ENCODE results near the gene PSME3IP1. TPM values are rescaled to one million over a fixed set of nuclear protein-coding genes. Genes with fewer than 3 reads are reported as not detected.

Gene PSME3IP1
- total RNA-seq, 1 donor from 2014 or later, result 105 TPM

DNA sequence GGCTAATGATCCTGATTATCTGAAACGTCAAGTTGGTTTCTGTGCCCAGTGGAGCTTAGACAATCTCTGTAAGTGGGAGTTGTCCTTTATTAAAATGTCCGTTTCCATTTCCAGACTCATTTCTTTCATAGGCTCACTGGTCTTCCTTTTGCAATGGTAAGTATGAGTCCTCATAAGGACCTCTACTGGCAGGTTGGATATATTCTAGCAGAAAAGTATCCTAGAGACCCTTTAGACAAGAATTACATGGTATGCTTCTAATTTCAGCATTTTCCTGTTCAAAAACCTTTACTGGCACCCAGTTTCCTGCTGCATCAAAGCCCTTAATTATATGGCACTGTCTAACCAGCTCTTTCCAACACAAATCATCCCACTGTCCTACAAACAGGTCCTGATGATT is 31.1 kb upstream of the PSME3IP1 start:
- H3K36me3 Mint-ChIP-seq, result peaks cover 71% of the 10 kb centered on the region
- no peaks in the 10 kb centered on the region for H3K4me1 Mint-ChIP-seq
- no peak overlapping the region for H3K27ac Mint-ChIP-seq
- H3K4me3 Mint-ChIP-seq, result no peak overlapping the region
- TF ChIP-seq, protein P1, sequence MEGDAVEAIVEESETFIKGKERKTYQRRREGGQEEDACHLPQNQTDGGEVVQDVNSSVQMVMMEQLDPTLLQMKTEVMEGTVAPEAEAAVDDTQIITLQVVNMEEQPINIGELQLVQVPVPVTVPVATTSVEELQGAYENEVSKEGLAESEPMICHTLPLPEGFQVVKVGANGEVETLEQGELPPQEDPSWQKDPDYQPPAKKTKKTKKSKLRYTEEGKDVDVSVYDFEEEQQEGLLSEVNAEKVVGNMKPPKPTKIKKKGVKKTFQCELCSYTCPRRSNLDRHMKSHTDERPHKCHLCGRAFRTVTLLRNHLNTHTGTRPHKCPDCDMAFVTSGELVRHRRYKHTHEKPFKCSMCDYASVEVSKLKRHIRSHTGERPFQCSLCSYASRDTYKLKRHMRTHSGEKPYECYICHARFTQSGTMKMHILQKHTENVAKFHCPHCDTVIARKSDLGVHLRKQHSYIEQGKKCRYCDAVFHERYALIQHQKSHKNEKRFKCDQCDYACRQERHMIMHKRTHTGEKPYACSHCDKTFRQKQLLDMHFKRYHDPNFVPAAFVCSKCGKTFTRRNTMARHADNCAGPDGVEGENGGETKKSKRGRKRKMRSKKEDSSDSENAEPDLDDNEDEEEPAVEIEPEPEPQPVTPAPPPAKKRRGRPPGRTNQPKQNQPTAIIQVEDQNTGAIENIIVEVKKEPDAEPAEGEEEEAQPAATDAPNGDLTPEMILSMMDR (IDR thresholded peaks at IDR 0.05; ENCODE audit: unreplicated experiment), result no peak
- H3K9me3 Mint-ChIP-seq, result peaks cover 29% of the 10 kb centered on the region
- no peaks in the 10 kb centered on the region for H3K27me3 Mint-ChIP-seq (ENCODE audit: low read depth)
- no peak for DNase-seq (ENCODE audit: low spot score in 2 of 2, unreplicated experiment in 2 of 2)

DNA sequence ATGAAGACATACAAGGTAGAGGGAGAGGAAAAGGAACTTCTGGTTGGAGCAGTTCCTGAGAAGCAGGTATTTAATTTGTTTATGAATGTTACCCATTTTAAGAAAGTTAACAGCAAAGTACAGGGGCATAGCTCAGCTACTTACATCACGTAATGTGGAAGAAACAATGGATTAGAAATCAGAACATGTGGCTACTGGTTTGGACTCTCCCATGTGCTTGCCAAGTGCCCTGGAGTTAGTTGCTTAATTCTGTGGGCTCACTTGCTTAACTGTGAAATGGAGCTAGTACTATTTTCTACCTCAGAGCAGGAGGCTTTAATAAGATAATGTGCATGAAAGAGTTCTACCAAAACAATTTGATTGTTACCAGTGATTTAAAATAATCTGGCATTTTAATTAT is 27.6 kb upstream of the PSME3IP1 start:
- Mint-ChIP-seq H3K27me3 (ENCODE audit: low read depth) (no peaks in the 10 kb centered on the region), H3K4me1 (no peaks in the 10 kb centered on the region), H3K36me3 (peaks cover 59% of the 10 kb centered on the region), H3K9me3 (peaks cover 14% of the 10 kb centered on the region), H3K27ac (no peak overlapping the region), H3K4me3 (no peak overlapping the region)
- TF ChIP-seq, protein P1 (IDR thresholded peaks at IDR 0.05; ENCODE audit: unreplicated experiment), result no peak
- no peak for DNase-seq (ENCODE audit: low spot score in 2 of 2, unreplicated experiment in 2 of 2)

DNA sequence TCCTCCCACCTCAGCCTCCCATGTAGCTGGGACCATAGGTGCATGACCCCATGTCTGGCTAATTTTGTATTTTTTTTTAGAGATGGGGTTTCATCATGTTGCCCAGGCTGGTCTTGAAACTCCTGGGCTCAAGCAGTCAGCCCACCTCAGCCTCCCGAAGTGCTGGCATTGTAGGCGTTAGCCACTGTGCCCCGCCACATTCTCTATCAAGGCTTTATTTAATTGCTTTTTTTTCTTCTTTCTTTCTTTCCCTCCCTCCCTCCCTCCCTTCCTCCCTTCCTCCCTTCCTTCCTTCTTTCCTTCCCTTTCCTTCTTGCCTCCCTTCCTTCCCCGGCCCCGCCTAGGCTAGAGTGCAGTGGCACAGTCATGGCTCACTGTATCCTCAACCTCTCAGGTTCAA is 23.9 kb upstream of the PSME3IP1 start:
- no peaks in the 10 kb centered on the region for H3K27me3 Mint-ChIP-seq (ENCODE audit: low read depth)
- no peaks in the 10 kb centered on the region for H3K9me3 Mint-ChIP-seq
- TF ChIP-seq, protein P1 (IDR thresholded peaks at IDR 0.05; ENCODE audit: unreplicated experiment), result no peak
- H3K27ac Mint-ChIP-seq, result no peak overlapping the region
- H3K4me1 Mint-ChIP-seq, result no peaks in the 10 kb centered on the region
- no peak for DNase-seq (ENCODE audit: low spot score in 2 of 2, unreplicated experiment in 2 of 2)
- peaks cover 44% of the 10 kb centered on the region for H3K36me3 Mint-ChIP-seq
- no peak overlapping the region for H3K4me3 Mint-ChIP-seq

DNA sequence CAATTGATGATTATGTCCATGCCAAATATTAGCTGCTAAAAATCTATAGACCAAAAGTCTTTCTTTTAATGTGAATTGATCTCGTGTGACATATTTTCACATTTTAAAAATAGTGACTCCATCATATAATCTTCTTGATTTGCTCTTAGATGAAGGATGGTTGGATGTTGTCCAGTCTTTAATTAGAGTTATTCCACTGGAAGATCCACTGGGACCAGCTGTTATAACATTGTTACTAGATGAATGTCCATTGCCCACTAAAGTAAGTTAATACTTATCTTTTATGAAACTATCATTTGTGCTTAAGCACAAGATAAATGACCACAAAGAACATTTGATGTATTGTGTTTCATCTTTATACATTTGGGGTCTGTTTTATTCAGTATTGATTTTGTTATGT is 23.1 kb upstream of the PSME3IP1 start:
- H3K27me3 Mint-ChIP-seq (ENCODE audit: low read depth), result no peaks in the 10 kb centered on the region
- no peaks in the 10 kb centered on the region for H3K9me3 Mint-ChIP-seq
- DNase-seq (ENCODE audit: low spot score in 2 of 2, unreplicated experiment in 2 of 2), result no peak
- TF ChIP-seq, protein P1 (IDR thresholded peaks at IDR 0.05; ENCODE audit: unreplicated experiment), result no peak
- no peak overlapping the region for H3K27ac Mint-ChIP-seq
- H3K4me1 Mint-ChIP-seq, result no peaks in the 10 kb centered on the region
- no peak overlapping the region for H3K4me3 Mint-ChIP-seq
- H3K36me3 Mint-ChIP-seq, result peaks cover 38% of the 10 kb centered on the region

- Mint-ChIP-seq H3K4me3 (no peak overlapping the region), H3K27me3 (ENCODE audit: low read depth) (no peaks in the 10 kb centered on the region), H3K4me1 (no peaks in the 10 kb centered on the region), H3K9me3 (no peaks in the 10 kb centered on the region), H3K27ac (no peak overlapping the region), H3K36me3 (peaks cover 28% of the 10 kb centered on the region)
- DNase-seq (ENCODE audit: low spot score in 2 of 2, unreplicated experiment in 2 of 2), result no peak
- TF ChIP-seq, protein P1 (IDR thresholded peaks at IDR 0.05; ENCODE audit: unreplicated experiment), result no peak
These were observed 18.8 kb upstream of the PSME3IP1 start for GRCh38 chr16:57204675-57205074.

GRCh38 chr16:57203451-57203850 is 17.6 kb upstream of the PSME3IP1 start:
- peak overlapping the region; percentile 22 for H3K27ac Mint-ChIP-seq
- no peaks in the 10 kb centered on the region for H3K9me3 Mint-ChIP-seq
- H3K4me1 Mint-ChIP-seq, result no peaks in the 10 kb centered on the region
- no peak for DNase-seq (ENCODE audit: low spot score in 2 of 2, unreplicated experiment in 2 of 2)
- H3K27me3 Mint-ChIP-seq (ENCODE audit: low read depth), result no peaks in the 10 kb centered on the region
- TF ChIP-seq, protein P1 (IDR thresholded peaks at IDR 0.05; ENCODE audit: unreplicated experiment), result no peak
- no peak overlapping the region for H3K4me3 Mint-ChIP-seq
- H3K36me3 Mint-ChIP-seq, result peaks cover 24% of the 10 kb centered on the region

All from mesothelial cell of epicardium (in vitro differentiated cells).